ENCODE results near the gene GRIA4. TPM values are rescaled to one million over a fixed set of nuclear protein-coding genes. Genes with fewer than 3 reads are reported as not detected.

GRIA4 gene
- total RNA-seq, 4 donors from 2014 or later, result 37.2 TPM; not detected in 3

DNA sequence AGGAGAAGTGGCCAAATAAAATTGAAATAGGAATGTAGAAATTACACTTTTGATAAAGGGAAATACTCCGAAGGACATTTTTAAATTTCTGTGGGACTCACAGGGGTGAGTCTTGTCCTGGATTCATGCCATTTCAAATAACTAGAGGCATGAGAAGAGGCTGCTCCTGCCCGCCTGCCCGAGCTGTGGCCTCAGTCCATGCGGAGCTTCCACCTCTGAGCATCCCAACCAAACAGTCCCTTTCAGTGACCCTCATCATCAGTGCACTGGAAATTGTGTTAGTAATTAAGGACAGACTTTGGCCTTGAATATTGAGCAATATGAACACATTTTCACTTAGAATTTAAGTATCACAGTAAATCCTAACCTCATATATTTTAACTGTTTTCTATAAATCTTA lies 25.6 kb downstream of the GRIA4 start:
- Histone ChIP-seq H3K4me3 (no peak overlapping the region), H3K36me3 (no peaks in the 10 kb centered on the region), H3K27ac (no peak overlapping the region), H3K4me1 (no peaks in the 10 kb centered on the region), H3K9me3 (no peaks in the 10 kb centered on the region), H3K27me3 (no peaks in the 10 kb centered on the region)
- no peak for DNase-seq
- intact Hi-C loops (cut with DNase I; ENCODE audit: low total_unique reads), result no loop called here
- TF ChIP-seq POLR2A (IDR thresholded peaks at IDR 0.05), result no peak
- TF ChIP-seq, protein P1, sequence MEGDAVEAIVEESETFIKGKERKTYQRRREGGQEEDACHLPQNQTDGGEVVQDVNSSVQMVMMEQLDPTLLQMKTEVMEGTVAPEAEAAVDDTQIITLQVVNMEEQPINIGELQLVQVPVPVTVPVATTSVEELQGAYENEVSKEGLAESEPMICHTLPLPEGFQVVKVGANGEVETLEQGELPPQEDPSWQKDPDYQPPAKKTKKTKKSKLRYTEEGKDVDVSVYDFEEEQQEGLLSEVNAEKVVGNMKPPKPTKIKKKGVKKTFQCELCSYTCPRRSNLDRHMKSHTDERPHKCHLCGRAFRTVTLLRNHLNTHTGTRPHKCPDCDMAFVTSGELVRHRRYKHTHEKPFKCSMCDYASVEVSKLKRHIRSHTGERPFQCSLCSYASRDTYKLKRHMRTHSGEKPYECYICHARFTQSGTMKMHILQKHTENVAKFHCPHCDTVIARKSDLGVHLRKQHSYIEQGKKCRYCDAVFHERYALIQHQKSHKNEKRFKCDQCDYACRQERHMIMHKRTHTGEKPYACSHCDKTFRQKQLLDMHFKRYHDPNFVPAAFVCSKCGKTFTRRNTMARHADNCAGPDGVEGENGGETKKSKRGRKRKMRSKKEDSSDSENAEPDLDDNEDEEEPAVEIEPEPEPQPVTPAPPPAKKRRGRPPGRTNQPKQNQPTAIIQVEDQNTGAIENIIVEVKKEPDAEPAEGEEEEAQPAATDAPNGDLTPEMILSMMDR (IDR thresholded peaks at IDR 0.05), result no peak

DNA sequence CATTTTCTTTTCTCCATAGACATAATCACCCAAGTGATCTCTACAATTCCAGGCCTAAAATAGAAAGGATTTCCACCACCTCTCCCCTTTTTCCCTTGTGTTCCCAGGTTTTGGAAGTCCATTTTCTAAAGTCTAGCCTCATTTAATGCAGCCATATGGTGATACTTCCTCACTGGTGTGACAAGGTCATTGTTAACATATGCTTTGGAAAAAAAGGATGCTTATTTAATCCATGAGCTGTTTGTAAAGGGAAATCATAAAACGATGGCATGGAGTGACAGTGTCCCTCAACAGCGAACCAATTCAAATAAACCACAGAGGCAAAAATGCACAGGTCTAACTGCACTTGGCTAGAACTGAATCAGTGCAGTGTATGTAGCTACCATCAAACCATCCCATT lies 26.6 kb downstream of the GRIA4 start:
- Histone ChIP-seq H3K9me3 (no peaks in the 10 kb centered on the region), H3K27me3 (no peaks in the 10 kb centered on the region), H3K4me3 (no peak overlapping the region), H3K4me1 (no peaks in the 10 kb centered on the region), H3K27ac (no peak overlapping the region), H3K36me3 (no peaks in the 10 kb centered on the region)
- no peak for DNase-seq
- TF ChIP-seq POLR2A (IDR thresholded peaks at IDR 0.05), result no peak
- TF ChIP-seq, protein P1 (IDR thresholded peaks at IDR 0.05), result no peak
- intact Hi-C loops (cut with DNase I; ENCODE audit: low total_unique reads), result no loop called here

DNA sequence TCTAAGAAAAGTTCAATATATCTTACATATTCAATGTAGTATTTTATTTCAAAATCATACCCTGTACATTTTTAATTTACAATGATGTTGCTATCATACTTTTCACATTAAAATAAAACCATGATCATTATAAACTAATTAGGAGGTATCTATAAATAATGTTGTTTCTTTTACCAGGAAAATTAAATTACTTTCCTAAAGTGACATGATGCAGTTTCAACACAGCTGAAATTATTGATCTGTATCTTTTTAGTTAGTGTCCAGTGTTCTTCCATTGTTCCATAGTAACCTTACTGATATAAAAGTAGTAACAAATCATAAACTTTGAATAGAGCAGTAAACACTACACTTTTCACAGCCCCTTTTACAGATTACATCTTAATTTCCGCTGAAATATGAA lies 29.7 kb downstream of the GRIA4 start:
- H3K4me1 ChIP-seq, result no peaks in the 10 kb centered on the region
- H3K27me3 ChIP-seq, result no peaks in the 10 kb centered on the region
- TF ChIP-seq, protein P1 (IDR thresholded peaks at IDR 0.05), result no peak
- no peak for TF ChIP-seq POLR2A (IDR thresholded peaks at IDR 0.05)
- H3K4me3 ChIP-seq, result no peak overlapping the region
- intact Hi-C loops (cut with DNase I; ENCODE audit: low total_unique reads), result no loop called here
- no peak overlapping the region for H3K27ac ChIP-seq
- H3K36me3 ChIP-seq, result no peaks in the 10 kb centered on the region
- no peak for DNase-seq
- no peaks in the 10 kb centered on the region for H3K9me3 ChIP-seq

DNA sequence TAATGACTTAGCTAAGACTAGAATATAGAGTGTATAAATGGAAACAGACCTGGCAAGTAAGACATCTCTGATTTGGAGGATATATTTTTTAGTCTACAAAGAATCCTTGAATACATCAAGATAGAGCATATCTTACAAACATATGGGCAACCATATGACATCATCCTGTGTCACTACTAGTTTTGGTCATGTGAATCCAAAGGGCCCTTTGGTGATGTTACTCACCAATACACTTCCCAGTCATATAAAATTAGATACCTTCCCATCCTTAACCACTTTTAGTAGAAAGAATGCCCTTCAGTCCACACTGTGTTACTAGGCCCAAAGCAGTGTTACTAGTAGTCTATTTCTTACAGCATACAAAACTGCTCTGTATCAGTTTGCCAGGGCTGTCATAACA lies 31.6 kb downstream of the GRIA4 start:
- no peak overlapping the region for H3K27ac ChIP-seq
- no peaks in the 10 kb centered on the region for H3K9me3 ChIP-seq
- no peaks in the 10 kb centered on the region for H3K4me1 ChIP-seq
- intact Hi-C loops (cut with DNase I; ENCODE audit: low total_unique reads), result no loop called here
- no peak for DNase-seq
- H3K27me3 ChIP-seq, result no peaks in the 10 kb centered on the region
- TF ChIP-seq POLR2A (IDR thresholded peaks at IDR 0.05), result no peak
- TF ChIP-seq, protein P1 (IDR thresholded peaks at IDR 0.05), result no peak
- H3K36me3 ChIP-seq, result no peaks in the 10 kb centered on the region
- no peak overlapping the region for H3K4me3 ChIP-seq

DNA sequence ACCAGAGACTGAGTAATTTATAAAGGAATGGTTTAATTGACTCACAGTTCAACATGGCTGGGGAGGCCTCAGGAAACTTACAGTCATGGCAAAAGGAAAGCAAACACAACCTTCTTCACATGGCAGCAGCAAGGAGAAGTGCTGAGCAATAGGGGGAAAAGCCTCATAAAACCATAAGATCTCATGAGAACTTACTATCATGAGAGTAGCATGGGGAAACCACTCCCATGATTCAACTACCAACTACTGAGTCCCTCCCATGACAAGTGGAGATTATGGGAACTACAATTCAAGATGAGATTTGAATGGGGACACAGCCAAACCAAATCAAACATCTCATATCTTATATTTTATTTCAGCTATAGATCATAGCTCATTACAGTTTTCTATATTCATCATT lies 33.0 kb downstream of the GRIA4 start:
- TF ChIP-seq, protein P1 (IDR thresholded peaks at IDR 0.05), result no peak
- no peak for TF ChIP-seq POLR2A (IDR thresholded peaks at IDR 0.05)
- intact Hi-C loops (cut with DNase I; ENCODE audit: low total_unique reads), result no loop called here
- H3K27ac ChIP-seq, result no peak overlapping the region
- H3K27me3 ChIP-seq, result no peaks in the 10 kb centered on the region
- no peaks in the 10 kb centered on the region for H3K4me1 ChIP-seq
- DNase-seq, result no peak
- no peak overlapping the region for H3K4me3 ChIP-seq
- H3K36me3 ChIP-seq, result no peaks in the 10 kb centered on the region
- no peaks in the 10 kb centered on the region for H3K9me3 ChIP-seq

Data from uterus (tissue), 4 donors.